Measurements from ENCODE around the gene E4F1. TPM values are rescaled to one million over a fixed set of nuclear protein-coding genes. Genes with fewer than 3 reads are reported as not detected.

The E4F1 gene
- polyA plus RNA-seq, 3 donors, result 4.9 to 50.9 (median 5.8) TPM

DNA sequence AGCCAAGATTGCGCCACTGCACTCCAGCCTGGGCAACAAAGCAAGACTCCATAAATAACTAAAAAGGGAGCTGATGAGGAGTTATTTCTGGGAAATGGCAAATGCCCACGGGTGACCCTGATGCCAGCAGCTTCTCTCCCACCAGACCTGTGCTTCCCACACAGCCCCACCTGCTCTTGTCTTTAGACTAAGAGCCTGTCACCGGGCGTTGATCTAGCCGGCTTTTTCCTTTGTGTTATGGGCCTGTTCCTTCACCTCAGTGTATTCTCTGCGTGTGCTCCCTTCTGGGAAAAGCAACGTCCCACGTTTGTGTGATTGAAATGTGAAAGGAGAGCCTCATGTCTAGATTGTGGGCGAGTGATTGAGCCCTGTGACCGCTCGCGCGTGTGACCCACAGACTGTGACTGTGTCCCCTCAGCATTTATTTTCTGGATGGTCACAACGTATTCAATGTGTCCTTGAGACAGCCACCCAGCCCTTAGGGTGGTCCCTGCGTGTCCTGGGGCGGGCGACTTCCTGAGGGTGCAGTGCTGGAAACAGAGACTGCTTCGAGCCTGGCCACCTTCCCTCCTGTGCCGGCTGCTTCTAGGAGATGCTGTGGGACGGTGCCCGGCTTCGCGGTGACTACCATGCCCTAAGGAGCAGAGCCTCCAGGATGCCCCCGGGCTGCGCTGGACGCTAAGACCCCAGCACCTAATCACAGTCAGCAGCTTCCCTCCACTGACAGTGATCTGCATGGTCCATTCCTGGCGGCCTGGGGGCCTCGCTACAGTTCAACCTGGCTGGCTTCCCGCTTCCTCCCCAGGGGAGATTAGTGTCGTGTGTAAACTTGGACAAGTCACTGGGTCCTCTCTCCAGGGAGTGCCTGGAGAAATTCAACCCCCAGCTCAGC is 52.3 kb downstream of the E4F1 start:
- H4K20me1 ChIP-seq (ENCODE audit: insufficient read depth, low read length), result no peaks in the 10 kb centered on the region
- no peak overlapping the region for H3K4me2 ChIP-seq (replicated peaks; ENCODE audit: extremely low read depth, low read length, poor library complexity, severe bottlenecking)
- Mint-ChIP-seq H3K36me3 (peaks cover 0 to 5% of the 10 kb centered on the region in 2 donors), H3K4me3 (no peak overlapping the region), H3K9me3 (no peaks in the 10 kb centered on the region), H3K27me3 (ENCODE audit: low read depth in 3 of 3) (peaks cover 2 to 5% (median 3%) of the 10 kb centered on the region in 3 donors), H3K4me1 (peaks cover 9% of the 10 kb centered on the region), H3K27ac (no peak overlapping the region)
- H3K4me3 ChIP-seq (replicated peaks in 1 of 3; ENCODE audit: low read depth in 2 of 3, low read length in 3 of 3), result no peak overlapping the region
- no peak overlapping the region for H3K27ac ChIP-seq (ENCODE audit: low read depth in 1 of 2, low read length in 2 of 2)
- WGBS (ENCODE audit: insufficient coverage), result 93% methylated on average over 21 of the region's 30 CpGs
- H3K4me1 ChIP-seq (ENCODE audit: control insufficient read depth in 1 of 2, insufficient read depth in 2 of 2, low read length in 2 of 2), result peaks cover 8 to 15% of the 10 kb centered on the region in 2 donors
- no peaks in the 10 kb centered on the region for H3K79me2 ChIP-seq (ENCODE audit: insufficient read depth, low read length)
- H2AFZ ChIP-seq (ENCODE audit: insufficient read depth, low read depth, low read length, poor library complexity, severe bottlenecking), result no peak overlapping the region
- H3K36me3 ChIP-seq (replicated peaks in 1 of 2; ENCODE audit: control insufficient read depth in 1 of 2, insufficient read depth in 2 of 2, low read length in 2 of 2), result no peaks in the 10 kb centered on the region
- H3K9ac ChIP-seq (ENCODE audit: insufficient read depth, low read length, poor library complexity, severe bottlenecking), result no peak overlapping the region
- no peak for DNase-seq
- intact Hi-C loops (cut with micrococcal nuclease), result loop anchor here in 1 of 2 donors (10.0 kb wide), 1 partner anchor 229 kb away; no protein-coding TSS in a partner anchor
- no peaks in the 10 kb centered on the region for H3K27me3 ChIP-seq (ENCODE audit: control insufficient read depth in 2 of 2, insufficient read depth in 2 of 2, low read length in 2 of 2)
- TF ChIP-seq, protein P1, sequence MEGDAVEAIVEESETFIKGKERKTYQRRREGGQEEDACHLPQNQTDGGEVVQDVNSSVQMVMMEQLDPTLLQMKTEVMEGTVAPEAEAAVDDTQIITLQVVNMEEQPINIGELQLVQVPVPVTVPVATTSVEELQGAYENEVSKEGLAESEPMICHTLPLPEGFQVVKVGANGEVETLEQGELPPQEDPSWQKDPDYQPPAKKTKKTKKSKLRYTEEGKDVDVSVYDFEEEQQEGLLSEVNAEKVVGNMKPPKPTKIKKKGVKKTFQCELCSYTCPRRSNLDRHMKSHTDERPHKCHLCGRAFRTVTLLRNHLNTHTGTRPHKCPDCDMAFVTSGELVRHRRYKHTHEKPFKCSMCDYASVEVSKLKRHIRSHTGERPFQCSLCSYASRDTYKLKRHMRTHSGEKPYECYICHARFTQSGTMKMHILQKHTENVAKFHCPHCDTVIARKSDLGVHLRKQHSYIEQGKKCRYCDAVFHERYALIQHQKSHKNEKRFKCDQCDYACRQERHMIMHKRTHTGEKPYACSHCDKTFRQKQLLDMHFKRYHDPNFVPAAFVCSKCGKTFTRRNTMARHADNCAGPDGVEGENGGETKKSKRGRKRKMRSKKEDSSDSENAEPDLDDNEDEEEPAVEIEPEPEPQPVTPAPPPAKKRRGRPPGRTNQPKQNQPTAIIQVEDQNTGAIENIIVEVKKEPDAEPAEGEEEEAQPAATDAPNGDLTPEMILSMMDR (IDR thresholded peaks at IDR 0.05), result no peak
- no peaks in the 10 kb centered on the region for H3K9me3 ChIP-seq (replicated peaks in 1 of 2; ENCODE audit: control insufficient read depth in 1 of 2, insufficient read depth in 1 of 2, low read length in 2 of 2)

DNA sequence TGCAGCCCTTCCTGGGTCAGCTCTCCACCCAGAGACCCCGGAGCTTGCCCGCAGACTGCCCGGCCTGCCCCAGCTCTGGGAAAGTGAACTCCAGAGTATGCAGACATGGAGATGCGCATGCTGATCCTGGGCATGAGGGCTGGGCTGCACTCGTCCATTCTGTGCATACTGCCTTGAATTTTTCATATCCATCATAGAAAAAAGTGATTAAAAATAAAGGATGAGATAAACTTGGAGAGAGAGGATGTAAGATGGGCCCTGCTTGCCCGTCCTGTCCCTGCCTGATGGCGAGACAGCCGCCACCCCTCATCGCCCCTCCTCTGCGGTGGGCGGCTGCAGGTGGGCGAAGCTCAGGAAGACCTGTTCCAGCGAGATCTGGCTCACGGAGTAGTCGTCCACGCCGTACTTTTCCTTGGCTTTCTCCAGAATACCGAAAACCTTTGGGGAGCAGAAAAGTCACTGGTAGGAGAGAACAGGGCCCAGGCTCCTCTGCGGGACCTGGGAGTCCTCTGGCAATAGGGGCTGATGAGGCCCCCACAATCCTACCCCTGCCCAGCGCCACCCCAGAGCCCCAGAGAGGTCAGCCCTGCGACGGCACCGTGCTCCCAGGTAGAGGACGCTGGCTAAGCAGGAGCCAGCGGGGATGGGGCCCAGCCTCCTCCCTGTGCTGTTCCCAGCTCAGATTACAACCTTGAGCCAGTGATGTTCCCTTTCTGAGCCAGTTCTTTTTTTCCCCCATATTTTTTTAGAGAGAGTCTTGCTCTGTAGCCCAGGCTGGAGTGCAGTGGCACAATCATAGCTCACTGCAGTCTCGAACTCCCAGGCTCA is 53.2 kb downstream of the E4F1 start:
- H3K9me3 Mint-ChIP-seq, result no peaks in the 10 kb centered on the region
- H3K4me1 ChIP-seq (ENCODE audit: control insufficient read depth in 1 of 2, insufficient read depth in 2 of 2, low read length in 2 of 2), result peaks cover 8 to 15% of the 10 kb centered on the region in 2 donors
- no peak overlapping the region for H3K4me2 ChIP-seq (replicated peaks; ENCODE audit: extremely low read depth, low read length, poor library complexity, severe bottlenecking)
- no peaks in the 10 kb centered on the region for H3K79me2 ChIP-seq (ENCODE audit: insufficient read depth, low read length)
- H3K27ac Mint-ChIP-seq, result no peak overlapping the region
- no peak overlapping the region for H3K9ac ChIP-seq (ENCODE audit: insufficient read depth, low read length, poor library complexity, severe bottlenecking)
- H3K36me3 ChIP-seq (replicated peaks in 1 of 2; ENCODE audit: control insufficient read depth in 1 of 2, insufficient read depth in 2 of 2, low read length in 2 of 2), result no peaks in the 10 kb centered on the region
- H3K4me3 ChIP-seq (replicated peaks in 1 of 3; ENCODE audit: low read depth in 2 of 3, low read length in 3 of 3), result no peak overlapping the region
- H3K4me3 Mint-ChIP-seq, result peak overlapping the region in 1 of 2 donors; percentile 20
- peaks cover 3 to 6% (median 3%) of the 10 kb centered on the region in 3 donors for H3K27me3 Mint-ChIP-seq (ENCODE audit: low read depth in 3 of 3)
- DNase-seq, result no peak
- intact Hi-C loops (cut with micrococcal nuclease), result loop anchor here in 1 of 2 donors (10.0 kb wide), 1 partner anchor 228 kb away; no protein-coding TSS in a partner anchor
- H3K4me1 Mint-ChIP-seq, result peaks cover 9% of the 10 kb centered on the region
- no peaks in the 10 kb centered on the region for H4K20me1 ChIP-seq (ENCODE audit: insufficient read depth, low read length)
- H3K27me3 ChIP-seq (ENCODE audit: control insufficient read depth in 2 of 2, insufficient read depth in 2 of 2, low read length in 2 of 2), result no peaks in the 10 kb centered on the region
- no peak overlapping the region for H3K27ac ChIP-seq (ENCODE audit: low read depth in 1 of 2, low read length in 2 of 2)
- no peak overlapping the region for H2AFZ ChIP-seq (ENCODE audit: insufficient read depth, low read depth, low read length, poor library complexity, severe bottlenecking)
- WGBS (ENCODE audit: insufficient coverage), result 95% methylated on average over 16 of the region's 26 CpGs
- TF ChIP-seq, protein P1 (IDR thresholded peaks at IDR 0.05), result no peak
- no peaks in the 10 kb centered on the region for H3K9me3 ChIP-seq (replicated peaks in 1 of 2; ENCODE audit: control insufficient read depth in 1 of 2, insufficient read depth in 1 of 2, low read length in 2 of 2)
- peaks cover 0 to 5% of the 10 kb centered on the region in 2 donors for H3K36me3 Mint-ChIP-seq
